CD14-positive monocyte (primary cell): Measurements from ENCODE around the gene DGKQ. TPM values are rescaled to one million over a fixed set of nuclear protein-coding genes. Genes with fewer than 3 reads are reported as not detected.

Experiments used
- DNase-seq, 3 donors: peaks; one replicate each; pipeline ENCODE4 v3.0.0-alpha.2; 2011 to 2022
- H2AFZ ChIP-seq: 2 replicates; pipeline ENCODE4 v1.6.0; 2012; ENCODE audit warnings: mild to moderate bottlenecking, low read depth, low read length, inconsistent platforms; ENCODE audit not compliant: insufficient read depth, poor library complexity, severe bottlenecking
- H3K27ac ChIP-seq, 2 donors: 1 replicate in 1 of 2; 2 replicates in 1 of 2; pipeline ENCODE4 v1.5.1; 2012 to 2013; ENCODE audit warnings: low read length in 2 of 2, control low read depth in 1 of 2, inconsistent platforms in 1 of 2, low read depth in 1 of 2, mild to moderate bottlenecking in 1 of 2
- H3K27me3 ChIP-seq, 2 donors: one replicate each; pipeline versions ENCODE4 v1.6.0 to v1.6.1; 2011 to 2013; ENCODE audit warnings: low read length in 2 of 2; ENCODE audit not compliant: control insufficient read depth in 2 of 2, insufficient read depth in 2 of 2
- H3K36me3 ChIP-seq, 2 donors: replicated peaks in 1 of 2; 1 replicate in 1 of 2; 2 replicates in 1 of 2; pipeline versions ENCODE4 v1.5.1 to v1.6.1; 2012 to 2013; ENCODE audit warnings: low read length in 2 of 2, control low read depth in 1 of 2, inconsistent platforms in 1 of 2, mild to moderate bottlenecking in 1 of 2; ENCODE audit not compliant: insufficient read depth in 2 of 2, control insufficient read depth in 1 of 2
- H3K4me1 ChIP-seq, 2 donors: 1 replicate in 1 of 2; 2 replicates in 1 of 2; pipeline versions ENCODE4 v1.5.1 to v1.6.1; 2012 to 2013; ENCODE audit warnings: low read length in 2 of 2, control low read depth in 1 of 2, inconsistent platforms in 1 of 2, mild to moderate bottlenecking in 1 of 2, moderate library complexity in 1 of 2; ENCODE audit not compliant: insufficient read depth in 2 of 2, control insufficient read depth in 1 of 2
- H3K4me2 ChIP-seq: replicated peaks from 2 replicates; pipeline ENCODE3; 2012; ENCODE audit warnings: low read length, moderate library complexity, mild to moderate bottlenecking; ENCODE audit not compliant: poor library complexity, severe bottlenecking; ENCODE audit errors: extremely low read depth
- H3K4me3 ChIP-seq, 3 experiments: fragments of 200-600 bp in 1 of 3; sonication (generic) in 1 of 3; replicated peaks in 1 of 3; 1 replicate in 2 of 3; 2 replicates in 1 of 3; pipeline ENCODE4 v1.5.1; 2011 to 2013; ENCODE audit warnings: low read length in 3 of 3, mild to moderate bottlenecking in 3 of 3, control low read depth in 2 of 3, low read depth in 2 of 3, inconsistent platforms in 1 of 3, moderate library complexity in 1 of 3
- H3K79me2 ChIP-seq: 2 replicates; pipeline ENCODE4 v1.6.0; 2012; ENCODE audit warnings: mild to moderate bottlenecking, control low read depth, inconsistent platforms, low read length, moderate library complexity; ENCODE audit not compliant: insufficient read depth
- H3K9ac ChIP-seq: 2 replicates; pipeline ENCODE4 v1.6.0; 2017; ENCODE audit warnings: low read length, mild to moderate bottlenecking; ENCODE audit not compliant: insufficient read depth, poor library complexity, severe bottlenecking
- H3K9me3 ChIP-seq, 2 donors: replicated peaks in 1 of 2; 1 replicate in 1 of 2; 2 replicates in 1 of 2; pipeline versions ENCODE4 v1.5.1 to v1.6.1; 2012 to 2013; ENCODE audit warnings: low read length in 2 of 2, control low read depth in 1 of 2; ENCODE audit not compliant: control insufficient read depth in 1 of 2, insufficient read depth in 1 of 2
- H4K20me1 ChIP-seq: 2 replicates; pipeline ENCODE4 v1.6.0; 2012; ENCODE audit warnings: mild to moderate bottlenecking, low read length, control low read depth, moderate library complexity; ENCODE audit not compliant: insufficient read depth
- H3K27ac Mint-ChIP-seq, 7 donors: one replicate each; pipeline ENCODE4 v1.8.0; 2020; ENCODE audit warnings: mild to moderate bottlenecking in 7 of 7, mixed read lengths in 7 of 7, moderate library complexity in 6 of 7, inconsistent platforms in 2 of 7
- H3K27me3 Mint-ChIP-seq, 3 donors: one replicate each; pipeline ENCODE4 v1.8.0; 2021 to 2022; ENCODE audit warnings: low read depth in 3 of 3, mild to moderate bottlenecking in 3 of 3, mixed read lengths in 3 of 3, moderate library complexity in 3 of 3, inconsistent platforms in 1 of 3
- H3K36me3 Mint-ChIP-seq, 2 donors: one replicate each; pipeline ENCODE4 v1.8.0; 2020; ENCODE audit warnings: mixed read lengths in 2 of 2, inconsistent platforms in 1 of 2, mild to moderate bottlenecking in 1 of 2
- H3K4me1 Mint-ChIP-seq: one replicate; pipeline ENCODE4 v1.8.0; 2020; ENCODE audit warnings: mild to moderate bottlenecking, mixed read lengths
- H3K4me3 Mint-ChIP-seq, 2 donors: one replicate each; pipeline ENCODE4 v1.8.0; 2020; ENCODE audit warnings: mild to moderate bottlenecking in 2 of 2, mixed read lengths in 2 of 2, moderate library complexity in 1 of 2
- H3K9me3 Mint-ChIP-seq, 7 donors: one replicate each; pipeline ENCODE4 v1.8.0; 2020 to 2022; ENCODE audit warnings: mixed read lengths in 7 of 7, mild to moderate bottlenecking in 6 of 7, moderate library complexity in 6 of 7, inconsistent platforms in 2 of 7
- WGBS: methylation state at CpG from one replicate; pipeline ENCODE4 v1.1.5; 2013; ENCODE audit warnings: missing lambda C conversion rate; ENCODE audit not compliant: insufficient coverage; 5-methylcytosine and 5-hydroxymethylcytosine counted together
- intact Hi-C, 2 donors: fragments of 100-400 bp; cut with micrococcal nuclease; formaldehyde crosslinking; loops; one replicate each; pipeline versions ENCODE4 v1.15.0 to v1.15.1; 2023
- polyA plus RNA-seq, 3 donors: library from polyadenylated mRNA; depleted of rRNA in 1 of 3; unstranded in 2 of 3; stranded (reverse) in 1 of 3; fragments of 300-500 nt in 2 of 3; fragments of >200 nt in 1 of 3; fragmentation: Illumina TruSeq in 2 of 3; gene quantifications; 1 replicate in 2 of 3; 2 replicates in 1 of 3; pipeline ENCODE4 v1.2.3, GENCODE V29; 2012 to 2021
- TF ChIP-seq, protein P1 (sequence below): fragments of 200-600 bp; IDR thresholded peaks from one replicate; pipeline ENCODE4 v1.8.0; 2022; ENCODE audit warnings: antibody characterized with exemption, mild to moderate bottlenecking

The DGKQ gene
- polyA plus RNA-seq, 3 donors: 0.58 to 23.1 (median 2.4) TPM

DNA sequence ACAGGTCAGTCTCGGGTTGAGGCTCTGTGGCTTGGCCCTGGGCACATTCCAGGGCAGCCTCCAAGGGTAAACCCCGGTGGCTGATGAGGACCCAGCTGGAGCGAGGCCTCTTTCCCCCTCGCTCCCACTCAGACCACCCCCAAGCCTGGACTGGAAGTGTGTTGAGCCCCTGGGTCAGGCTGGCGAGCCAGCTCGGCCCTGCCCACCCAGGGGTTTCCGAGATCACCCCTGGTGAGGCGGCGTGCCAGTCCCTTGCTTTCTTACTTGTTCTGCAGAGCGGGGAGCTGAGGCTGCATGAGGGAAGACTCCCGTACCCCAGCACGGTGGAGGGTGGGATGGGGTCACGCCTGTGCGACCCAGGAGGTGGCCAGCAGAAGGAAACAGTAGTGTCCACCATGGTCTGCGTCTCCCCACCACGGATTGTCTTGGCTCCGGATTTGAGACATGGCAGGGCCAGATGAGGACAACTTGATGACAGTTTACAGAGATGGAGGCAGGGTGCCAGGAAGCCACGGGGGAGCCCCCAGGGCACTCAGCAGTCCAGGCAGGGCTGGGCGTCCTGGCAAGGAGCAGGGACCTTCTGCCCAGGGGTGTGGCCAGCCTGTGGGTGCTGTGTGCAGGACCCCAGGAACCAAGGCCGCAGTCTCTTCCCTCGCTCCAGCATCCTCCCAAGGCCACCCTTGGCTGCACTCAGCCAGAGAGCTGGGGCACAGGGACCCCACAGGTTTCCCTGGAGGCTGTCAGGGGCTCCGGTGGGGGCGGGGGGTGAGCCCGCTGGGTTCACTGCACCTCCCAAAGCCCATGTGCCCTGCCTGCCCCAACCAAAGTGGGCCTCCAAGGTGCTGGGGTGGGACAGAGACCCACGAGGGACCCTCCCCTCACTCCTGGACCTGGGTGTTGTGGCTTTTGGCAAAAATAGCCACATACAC lies 31.5 kb upstream of the DGKQ start:
- Mint-ChIP-seq H3K27ac (peak overlapping the region in 1 of 7 donors; percentile 71), H3K4me3 (peak overlapping the region in 1 of 2 donors; percentile 62), H3K27me3 (peaks cover 63 to 88% (median 66%) of the 10 kb centered on the region in 3 donors), H3K36me3 (peaks cover 0 to 2% of the 10 kb centered on the region in 2 donors), H3K9me3 (peaks cover 6 to 33% (median 15%) of the 10 kb centered on the region in 7 donors), H3K4me1 (peaks cover 11% of the 10 kb centered on the region)
- Histone ChIP-seq H3K4me3 (no peak overlapping the region), H3K36me3 (no peaks in the 10 kb centered on the region), H3K9me3 (peaks cover 0 to 9% of the 10 kb centered on the region in 2 donors), H3K9ac (no peak overlapping the region), H3K27ac (no peak overlapping the region), H4K20me1 (peaks cover 11% of the 10 kb centered on the region), H3K4me1 (peaks cover 13 to 23% of the 10 kb centered on the region in 2 donors), H3K27me3 (peaks cover 14 to 79% of the 10 kb centered on the region in 2 donors), H3K79me2 (no peaks in the 10 kb centered on the region), H3K4me2 (no peak overlapping the region), H2AFZ (no peak overlapping the region)
- intact Hi-C loops: loop anchor here (5.0 to 10.0 kb wide), 3 partner anchors 33 to 580 kb away; partner anchors contain the start of genes DGKQ (in 1 of the 2) and UVSSA (in 1 of the 2)
- 89% methylated on average over 21 of the region's 25 CpGs for WGBS
- no peak for DNase-seq
- TF ChIP-seq, protein P1, sequence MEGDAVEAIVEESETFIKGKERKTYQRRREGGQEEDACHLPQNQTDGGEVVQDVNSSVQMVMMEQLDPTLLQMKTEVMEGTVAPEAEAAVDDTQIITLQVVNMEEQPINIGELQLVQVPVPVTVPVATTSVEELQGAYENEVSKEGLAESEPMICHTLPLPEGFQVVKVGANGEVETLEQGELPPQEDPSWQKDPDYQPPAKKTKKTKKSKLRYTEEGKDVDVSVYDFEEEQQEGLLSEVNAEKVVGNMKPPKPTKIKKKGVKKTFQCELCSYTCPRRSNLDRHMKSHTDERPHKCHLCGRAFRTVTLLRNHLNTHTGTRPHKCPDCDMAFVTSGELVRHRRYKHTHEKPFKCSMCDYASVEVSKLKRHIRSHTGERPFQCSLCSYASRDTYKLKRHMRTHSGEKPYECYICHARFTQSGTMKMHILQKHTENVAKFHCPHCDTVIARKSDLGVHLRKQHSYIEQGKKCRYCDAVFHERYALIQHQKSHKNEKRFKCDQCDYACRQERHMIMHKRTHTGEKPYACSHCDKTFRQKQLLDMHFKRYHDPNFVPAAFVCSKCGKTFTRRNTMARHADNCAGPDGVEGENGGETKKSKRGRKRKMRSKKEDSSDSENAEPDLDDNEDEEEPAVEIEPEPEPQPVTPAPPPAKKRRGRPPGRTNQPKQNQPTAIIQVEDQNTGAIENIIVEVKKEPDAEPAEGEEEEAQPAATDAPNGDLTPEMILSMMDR: no peak

DNA sequence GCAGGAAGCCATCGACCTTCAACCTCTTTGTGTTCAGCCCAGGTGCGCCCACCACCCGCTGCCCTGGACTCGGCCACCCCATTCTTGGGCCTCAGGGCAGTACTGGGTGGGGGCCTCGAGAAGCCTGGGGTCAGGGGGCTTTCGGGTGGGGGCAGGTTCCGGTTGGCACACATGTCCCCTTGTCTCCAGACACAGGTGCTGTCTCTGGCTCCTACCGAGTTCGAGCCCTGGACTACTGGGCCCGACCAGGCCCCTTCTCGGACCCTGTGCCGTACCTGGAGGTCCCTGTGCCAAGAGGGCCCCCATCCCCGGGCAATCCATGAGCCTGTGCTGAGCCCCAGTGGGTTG lies 30.7 kb upstream of the DGKQ start:
- Mint-ChIP-seq H3K27ac (no peak overlapping the region), H3K9me3 (peaks cover 6 to 33% (median 15%) of the 10 kb centered on the region in 7 donors), H3K4me3 (peak overlapping the region in 1 of 2 donors; percentile 51), H3K4me1 (peaks cover 9% of the 10 kb centered on the region), H3K27me3 (peaks cover 67 to 90% (median 71%) of the 10 kb centered on the region in 3 donors), H3K36me3 (peaks cover 0 to 2% of the 10 kb centered on the region in 2 donors)
- peaks cover 14 to 83% of the 10 kb centered on the region in 2 donors for H3K27me3 ChIP-seq
- no peak overlapping the region for H3K4me2 ChIP-seq
- H3K27ac ChIP-seq: no peak overlapping the region
- peaks cover 11 to 19% of the 10 kb centered on the region in 2 donors for H3K4me1 ChIP-seq
- H3K9ac ChIP-seq: no peak overlapping the region
- 98% methylated on average over 13 of the region's 13 CpGs for WGBS
- no peaks in the 10 kb centered on the region for H3K36me3 ChIP-seq
- no peaks in the 10 kb centered on the region for H3K79me2 ChIP-seq
- H2AFZ ChIP-seq: no peak overlapping the region
- intact Hi-C loops: loop anchor here (10.0 kb wide), 1 partner anchor 581 kb away; no protein-coding TSS in a partner anchor
- H3K9me3 ChIP-seq: peaks cover 0 to 9% of the 10 kb centered on the region in 2 donors
- peaks cover 11% of the 10 kb centered on the region for H4K20me1 ChIP-seq
- DNase-seq: no peak
- no peak overlapping the region for H3K4me3 ChIP-seq
- TF ChIP-seq, protein P1: no peak
